ENCODE measurements around the gene SERPINA5. TPM values are rescaled to one million over a fixed set of nuclear protein-coding genes. Genes with fewer than 3 reads are reported as not detected.
A peak's percentile ranks its signal among the peaks of the same experiment; 100 is the strongest.

Gene SERPINA5
- total RNA-seq, 2 donors from 2014 or later, result 4.4 to 6.8 TPM

DNA sequence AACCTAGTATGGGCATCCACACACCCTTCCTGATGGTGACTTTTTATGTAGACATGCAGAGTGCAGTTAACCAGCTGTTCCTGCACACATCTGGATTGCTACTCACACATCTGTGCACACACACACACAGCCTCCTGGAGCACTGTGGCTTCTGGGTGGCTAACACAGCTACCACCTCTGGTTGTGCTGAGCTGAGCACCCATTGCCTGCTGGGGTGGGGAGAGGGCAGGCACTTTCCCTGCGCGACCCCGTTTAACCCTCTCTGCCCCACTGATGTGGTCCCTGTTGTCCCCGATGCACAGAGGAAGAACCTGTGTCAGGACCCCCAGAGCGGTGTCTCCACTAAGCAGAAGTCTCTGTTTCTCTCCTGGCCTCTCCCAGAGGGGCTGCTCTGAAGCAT lies 16.6 kb downstream of the SERPINA5 start:
- no peak for TF ChIP-seq CTCF (IDR thresholded peaks at IDR 0.05)
- ATAC-seq (ENCODE audit: insufficient number of reproducible peaks, low FRiP score, low read depth), result no peak
- no peak for DNase-seq (ENCODE audit: low spot score)
- Histone ChIP-seq H3K36me3 (no peaks in the 10 kb centered on the region), H3K4me1 (ENCODE audit: control insufficient read depth in 1 of 2, low read depth in 2 of 2) (peaks cover 23 to 44% of the 10 kb centered on the region in 2 donors), H3K4me3 (no peak overlapping the region), H3K27me3 (replicated peaks; ENCODE audit: insufficient read depth) (no peaks in the 10 kb centered on the region), H3K27ac (no peak overlapping the region), H3K9me3 (no peaks in the 10 kb centered on the region)

- ATAC-seq (ENCODE audit: insufficient number of reproducible peaks, low FRiP score, low read depth) (no peak), DNase-seq (ENCODE audit: low spot score) (no peak)
- Histone ChIP-seq H3K4me3 (no peak overlapping the region), H3K36me3 (no peaks in the 10 kb centered on the region), H3K27me3 (replicated peaks; ENCODE audit: insufficient read depth) (no peaks in the 10 kb centered on the region), H3K4me1 (ENCODE audit: control insufficient read depth in 1 of 2, low read depth in 2 of 2) (peaks cover 23 to 47% of the 10 kb centered on the region in 2 donors), H3K27ac (peak overlapping the region; percentile 83 to 84), H3K9me3 (no peaks in the 10 kb centered on the region)
- TF ChIP-seq CTCF (IDR thresholded peaks at IDR 0.05), result no peak
Measured at GRCh38 chr14:94598506-94598815, 17.2 kb downstream of the SERPINA5 start.

GRCh38 chr14:94598816-94599655 lies 17.8 kb downstream of the SERPINA5 start:
- Histone ChIP-seq H3K4me1 (ENCODE audit: control insufficient read depth in 1 of 2, low read depth in 2 of 2) (peaks cover 23 to 47% of the 10 kb centered on the region in 2 donors), H3K9me3 (no peaks in the 10 kb centered on the region), H3K27me3 (replicated peaks; ENCODE audit: insufficient read depth) (no peaks in the 10 kb centered on the region), H3K27ac (peak overlapping the region; percentile 83 to 84), H3K36me3 (no peaks in the 10 kb centered on the region), H3K4me3 (no peak overlapping the region)
- DNase-seq (ENCODE audit: low spot score) (peak; percentile 40), ATAC-seq (ENCODE audit: insufficient number of reproducible peaks, low FRiP score, low read depth) (peak; percentile 75)
- TF ChIP-seq CTCF (IDR thresholded peaks at IDR 0.05), result no peak

DNA sequence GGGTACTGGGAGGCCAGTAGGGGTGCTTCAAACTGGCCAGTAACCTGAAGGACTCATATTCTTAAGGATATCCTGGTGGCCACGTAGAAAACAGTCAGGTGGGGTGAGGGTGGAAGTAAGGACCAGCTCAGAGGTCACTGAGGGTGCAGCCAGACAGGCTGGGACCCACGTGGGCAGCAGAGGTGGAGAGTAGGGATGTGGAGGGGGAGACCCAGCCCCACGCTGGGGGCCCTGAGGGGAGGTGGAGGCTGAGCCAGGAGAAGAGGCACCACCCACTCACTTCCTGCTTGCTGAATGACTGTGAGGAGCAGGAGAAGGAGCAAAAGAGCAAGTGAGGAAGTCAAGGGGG lies 18.4 kb downstream of the SERPINA5 start:
- DNase-seq (ENCODE audit: low spot score) (no peak), ATAC-seq (ENCODE audit: insufficient number of reproducible peaks, low FRiP score, low read depth) (no peak)
- Histone ChIP-seq H3K27ac (peak overlapping the region; percentile 83 to 84), H3K9me3 (no peaks in the 10 kb centered on the region), H3K4me3 (no peak overlapping the region), H3K4me1 (ENCODE audit: control insufficient read depth in 1 of 2, low read depth in 2 of 2) (peaks cover 23 to 47% of the 10 kb centered on the region in 2 donors), H3K36me3 (no peaks in the 10 kb centered on the region), H3K27me3 (replicated peaks; ENCODE audit: insufficient read depth) (no peaks in the 10 kb centered on the region)
- TF ChIP-seq CTCF (IDR thresholded peaks at IDR 0.05), result no peak

- TF ChIP-seq CTCF (IDR thresholded peaks at IDR 0.05), result no peak
- Histone ChIP-seq H3K27ac (peak overlapping the region; percentile 83 to 84), H3K4me3 (no peak overlapping the region), H3K9me3 (no peaks in the 10 kb centered on the region), H3K36me3 (no peaks in the 10 kb centered on the region), H3K4me1 (ENCODE audit: control insufficient read depth in 1 of 2, low read depth in 2 of 2) (peaks cover 23 to 47% of the 10 kb centered on the region in 2 donors), H3K27me3 (replicated peaks; ENCODE audit: insufficient read depth) (no peaks in the 10 kb centered on the region)
- no peak for ATAC-seq (ENCODE audit: insufficient number of reproducible peaks, low FRiP score, low read depth)
- no peak for DNase-seq (ENCODE audit: low spot score)
Measured at GRCh38 chr14:94600148-94600545, 18.9 kb downstream of the SERPINA5 start.

Data from thoracic aorta (tissue), 2 donors.